IMR-90 (cell line): Measurements from ENCODE around the gene CTIF. TPM values are rescaled to one million over a fixed set of nuclear protein-coding genes. Genes with fewer than 3 reads are reported as not detected.
A peak's percentile ranks its signal among the peaks of the same experiment; 100 is the strongest.

Source experiments
- ATAC-seq: fragments of 200-7000 bp; cut with Tn5 transposase; 2 replicates; pipeline ENCODE4 v1.9.1; 2020; ENCODE audit warnings: low read depth, mild to moderate bottlenecking, moderate library complexity
- BruUV-seq: library from RNA; stranded (reverse); fragments of 400-500 nt; replicated peaks from 2 replicates; lab custom pipeline; 2021; lab: Mats Ljungman, UMichigan
- CTCF ChIA-PET: fragments of 300-600 bp; formaldehyde crosslinking; extraction: SDS; loops from one replicate; lab custom pipeline; 2021; ENCODE audit warnings: antibody characterized with exemption; lab: Yijun Ruan, JAX
- POLR2A ChIA-PET: fragments of 300-600 bp; sonication (Branson Sonifier 250); formaldehyde crosslinking; loops from one replicate; lab custom pipeline; 2022; ENCODE audit warnings: antibody characterized with exemption; ENCODE audit not compliant: unreplicated experiment; lab: Charles Lee
- DNase-seq: peaks from one replicate; pipeline ENCODE4 v3.0.0; 2013
- H2AFZ ChIP-seq: replicated peaks from 2 replicates; pipeline ENCODE3; 2013; ENCODE audit warnings: low read length, mild to moderate bottlenecking; ENCODE audit not compliant: poor library complexity
- H2AK5ac ChIP-seq: 2 replicates; pipeline ENCODE4 v1.6.1; 2013; ENCODE audit warnings: low read depth, low read length, inconsistent platforms
- H2AK9ac ChIP-seq: replicated peaks from 2 replicates; pipeline ENCODE3; 2013; ENCODE audit warnings: mild to moderate bottlenecking, low read depth, low read length, moderate library complexity; ENCODE audit not compliant: poor library complexity
- H2BK120ac ChIP-seq: 2 replicates; pipeline ENCODE4 v1.6.1; 2013; ENCODE audit warnings: low read depth, low read length, inconsistent platforms
- H2BK15ac ChIP-seq: 3 replicates; pipeline ENCODE4 v1.6.1; 2013; ENCODE audit warnings: low read depth, low read length, inconsistent platforms
- H2BK20ac ChIP-seq: 2 replicates; pipeline ENCODE4 v1.6.1; 2013; ENCODE audit warnings: low read depth, mild to moderate bottlenecking, inconsistent platforms, low read length, moderate library complexity
- H2BK5ac ChIP-seq: 2 replicates; pipeline ENCODE4 v1.6.1; 2013; ENCODE audit warnings: mild to moderate bottlenecking, low read depth, low read length, inconsistent platforms; ENCODE audit not compliant: poor library complexity, severe bottlenecking
- H3K14ac ChIP-seq: replicated peaks from 2 replicates; pipeline ENCODE4 v1.6.1; 2013; ENCODE audit warnings: low read depth, low read length, inconsistent platforms
- H3K18ac ChIP-seq: 2 replicates; pipeline ENCODE4 v1.6.1; 2013; ENCODE audit warnings: low read depth, low read length, control low read depth
- H3K23ac ChIP-seq: 2 replicates; pipeline ENCODE4 v1.6.1; 2013; ENCODE audit warnings: low read depth, low read length, inconsistent platforms
- H3K27ac ChIP-seq: 2 replicates; pipeline ENCODE4 v1.5.1; 2013; ENCODE audit warnings: mild to moderate bottlenecking, control low read depth, low read length; ENCODE audit not compliant: insufficient read depth
- H3K27me3 ChIP-seq: 2 replicates; pipeline ENCODE4 v1.6.1; 2013; ENCODE audit warnings: low read length; ENCODE audit not compliant: control insufficient read depth, insufficient read depth
- H3K36me3 ChIP-seq: 2 replicates; pipeline ENCODE4 v1.6.1; 2013; ENCODE audit warnings: low read length, mixed read lengths; ENCODE audit not compliant: control insufficient read depth, insufficient read depth
- H3K4ac ChIP-seq: 2 replicates; pipeline ENCODE4 v1.6.1; 2013; ENCODE audit warnings: low read depth, low read length, inconsistent platforms
- H3K4me1 ChIP-seq: 2 replicates; pipeline ENCODE4 v1.6.1; 2013; ENCODE audit warnings: low read length, mixed read lengths; ENCODE audit not compliant: control insufficient read depth, insufficient read depth
- H3K4me2 ChIP-seq: 2 replicates; pipeline ENCODE4 v1.6.1; 2013; ENCODE audit warnings: low read depth, mild to moderate bottlenecking, control low read depth, low read length, moderate library complexity
- H3K4me3 ChIP-seq: 2 replicates; pipeline ENCODE4 v1.5.1; 2013; ENCODE audit warnings: low read depth, mild to moderate bottlenecking, control low read depth, low read length, moderate library complexity; ENCODE audit not compliant: insufficient read depth
- H3K56ac ChIP-seq: 2 replicates; pipeline ENCODE4 v1.6.1; 2013; ENCODE audit warnings: low read length, inconsistent platforms; ENCODE audit not compliant: insufficient read depth; ENCODE audit errors: extremely low read depth
- H3K79me1 ChIP-seq, 2 experiments: 2 replicates each; pipeline ENCODE4 v1.6.1; 2013; ENCODE audit warnings: low read length in 2 of 2, inconsistent platforms in 1 of 2, low read depth in 1 of 2
- H3K9ac ChIP-seq: 2 replicates; pipeline ENCODE4 v1.6.1; 2013; ENCODE audit warnings: low read depth, low read length, control low read depth
- H3K9me1 ChIP-seq: 2 replicates; pipeline ENCODE4 v1.6.1; 2013; ENCODE audit warnings: low read length, inconsistent platforms; ENCODE audit not compliant: insufficient read depth
- H3K9me3 ChIP-seq: 2 replicates; pipeline ENCODE4 v1.6.1; 2013; ENCODE audit warnings: low read length; ENCODE audit not compliant: control insufficient read depth, insufficient read depth
- H4K20me1 ChIP-seq: 2 replicates; pipeline ENCODE4 v1.6.1; 2013; ENCODE audit warnings: low read length, inconsistent platforms; ENCODE audit not compliant: insufficient read depth
- H4K5ac ChIP-seq: 2 replicates; pipeline ENCODE4 v1.6.1; 2013; ENCODE audit warnings: mild to moderate bottlenecking, low read depth, low read length, control low read depth
- H4K8ac ChIP-seq, 2 experiments: 2 replicates each; pipeline ENCODE4 v1.6.1; 2013; ENCODE audit warnings: low read depth in 2 of 2, low read length in 2 of 2, control low read depth in 1 of 2, inconsistent platforms in 1 of 2
- H4K91ac ChIP-seq: 2 replicates; pipeline ENCODE4 v1.6.1; 2013; ENCODE audit warnings: low read depth, low read length, inconsistent platforms; ENCODE audit not compliant: insufficient read depth
- BHLHE40 ChIP-seq: fragments of 150-350 bp; IDR thresholded peaks from 2 replicates; pipeline ENCODE4 v1.6.1; 2016; ENCODE audit warnings: mild to moderate bottlenecking, low read depth, low read length
- CEBPB ChIP-seq: IDR thresholded peaks from 2 replicates; pipeline ENCODE4 v1.6.1; 2012; ENCODE audit warnings: low read depth, low read length, improper control_type of control experiment
- CHD1 ChIP-seq: IDR thresholded peaks from 2 replicates; pipeline ENCODE4 v1.6.1; 2012; ENCODE audit warnings: low read depth, low read length, improper control_type of control experiment
- CTCF ChIP-seq: conservative IDR thresholded peaks from 2 replicates; pipeline ENCODE4 v1.5.1; 2012; ENCODE audit warnings: mild to moderate bottlenecking, low read depth, low read length, improper control_type of control experiment
- ELK1 ChIP-seq: fragments of 150-350 bp; IDR thresholded peaks from 2 replicates; pipeline ENCODE4 v1.6.1; 2016; ENCODE audit warnings: low read depth, mild to moderate bottlenecking, low read length, moderate library complexity, borderline replicate concordance
- MXI1 ChIP-seq: IDR thresholded peaks from 2 replicates; pipeline ENCODE4 v1.6.1; 2012; ENCODE audit warnings: low read depth, mild to moderate bottlenecking, low read length, moderate library complexity, borderline replicate concordance
- POLR2A ChIP-seq: IDR thresholded peaks from 2 replicates; pipeline ENCODE4 v1.6.1; 2012; ENCODE audit warnings: mild to moderate bottlenecking, low read depth, low read length
- RCOR1 ChIP-seq: IDR thresholded peaks from 2 replicates; pipeline ENCODE4 v1.6.1; 2012; ENCODE audit warnings: mild to moderate bottlenecking, low read length, improper control_type of control experiment; ENCODE audit not compliant: insufficient replicate concordance
- RFX5 ChIP-seq: IDR thresholded peaks from 2 replicates; pipeline ENCODE4 v1.8.0; 2012; ENCODE audit warnings: low read depth, mild to moderate bottlenecking, low read length, moderate library complexity
- WGBS, 2 experiments: methylation state at CpG; one replicate each; pipeline versions ENCODE4 v1.1.5 to v1.1.7; 2013; ENCODE audit warnings: missing lambda C conversion rate in 2 of 2; ENCODE audit not compliant: insufficient read length in 1 of 2; ENCODE audit errors: extremely low coverage in 2 of 2; 5-methylcytosine and 5-hydroxymethylcytosine counted together
- dilution Hi-C: fragments of 300-500 bp; cut with HindIII; formaldehyde crosslinking; loops from one replicate; pipeline ENCODE4 v1.14.3; 2018; ENCODE audit warnings: low sequenced_read_pairs; ENCODE audit not compliant: unreplicated experiment
- in situ Hi-C: fragments of 300-500 bp; cut with MboI; formaldehyde crosslinking; loops from 3 replicates; pipeline ENCODE4 v1.14.3; 2019; ENCODE audit warnings: low sequenced_read_pairs, inconsistent platforms, mixed read lengths
- intact Hi-C: fragments of 100-400 bp; cut with micrococcal nuclease; formaldehyde crosslinking; loops from 2 replicates; pipeline ENCODE4 v1.10.0; 2022
- polyA plus RNA-seq, 3 experiments: library from polyadenylated mRNA; depleted of rRNA; stranded (reverse); fragments of >200 nt; gene quantifications; 2 replicates each; pipeline ENCODE4 v1.2.3, GENCODE V29; 2012; ENCODE audit warnings: low replicate concordance in 1 of 3
- total RNA-seq: library from RNA; depleted of rRNA; stranded (reverse); fragments of >200 nt; gene quantifications from 2 replicates; pipeline ENCODE4 v1.2.3, GENCODE V29; 2012
- TF ChIP-seq, protein P1 (sequence below): fragments of 150-350 bp; IDR thresholded peaks from 2 replicates; pipeline ENCODE4 v1.6.1; 2017; ENCODE audit warnings: mild to moderate bottlenecking, antibody characterized with exemption, low read length, low read depth

The CTIF gene
- total and polyA plus RNA-seq, 2 of the 4 experiments (the other 2 are of a cell fraction), result 25.1 to 57.0 TPM

GRCh38 chr18:48892146-48892855, 353.5 kb downstream of the CTIF start:
- no peaks in the 10 kb centered on the region for H3K27me3 ChIP-seq
- H3K9me1 ChIP-seq, result no peaks in the 10 kb centered on the region; the same call in 1 of the 2 replicates
- no peak overlapping the region for H2BK15ac ChIP-seq
- no peak overlapping the region for H3K23ac ChIP-seq
- H3K36me3 ChIP-seq, result no peaks in the 10 kb centered on the region
- H4K20me1 ChIP-seq, result no peaks in the 10 kb centered on the region
- no peak overlapping the region for H4K8ac ChIP-seq
- no TSS peak for BruUV-seq
- no peak overlapping the region for H2AK9ac ChIP-seq
- H2BK120ac ChIP-seq, result no peak overlapping the region
- H2BK5ac ChIP-seq, result no peak overlapping the region
- WGBS, 2 experiments, result 90% methylated on average over 13 of the region's 22 CpGs; no CpG with 5 or more reads in 1 of the 2 experiments
- no peak overlapping the region for H3K56ac ChIP-seq
- DNase-seq (no peak), ATAC-seq (no peak)
- no peak overlapping the region for H4K5ac ChIP-seq
- H3K4me3 ChIP-seq, result no peak overlapping the region
- no peak overlapping the region for H3K18ac ChIP-seq
- no peaks in the 10 kb centered on the region for H3K79me1 ChIP-seq
- in situ Hi-C loops, result no loop called here
- CTCF ChIA-PET, result no interaction called here
- no peak overlapping the region for H2AK5ac ChIP-seq
- no peaks in the 10 kb centered on the region for H3K9me3 ChIP-seq
- no peak for TF ChIP-seq CHD1
- no peak for TF ChIP-seq CTCF
- no peak for TF ChIP-seq POLR2A
- TF ChIP-seq, protein P1, sequence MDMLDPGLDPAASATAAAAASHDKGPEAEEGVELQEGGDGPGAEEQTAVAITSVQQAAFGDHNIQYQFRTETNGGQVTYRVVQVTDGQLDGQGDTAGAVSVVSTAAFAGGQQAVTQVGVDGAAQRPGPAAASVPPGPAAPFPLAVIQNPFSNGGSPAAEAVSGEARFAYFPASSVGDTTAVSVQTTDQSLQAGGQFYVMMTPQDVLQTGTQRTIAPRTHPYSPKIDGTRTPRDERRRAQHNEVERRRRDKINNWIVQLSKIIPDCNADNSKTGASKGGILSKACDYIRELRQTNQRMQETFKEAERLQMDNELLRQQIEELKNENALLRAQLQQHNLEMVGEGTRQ, result no peak
- no peak for TF ChIP-seq RCOR1
- no peak for TF ChIP-seq RFX5
- TF ChIP-seq CEBPB, result no peak
- TF ChIP-seq MXI1, result no peak
- TF ChIP-seq BHLHE40, result no peak
- no peak for TF ChIP-seq ELK1
- peak overlapping the region; percentile 4 for H2AFZ ChIP-seq
- POLR2A ChIA-PET, result no interaction called here
- H3K14ac ChIP-seq, result no peak overlapping the region
- no peak overlapping the region for H4K91ac ChIP-seq
- H3K4me2 ChIP-seq, result no peak overlapping the region
- no peak overlapping the region for H3K9ac ChIP-seq
- H3K4me1 ChIP-seq, result peaks cover 9% of the 10 kb centered on the region
- dilution Hi-C loops, result no loop called here
- no peak overlapping the region for H3K4ac ChIP-seq
- intact Hi-C loops, result no loop called here
- no peak overlapping the region for H3K27ac ChIP-seq
- H2BK20ac ChIP-seq, result no peak overlapping the region
